Umbilical cord (tissue), 2 donors: ENCODE results near the gene MFSD2B. TPM values are rescaled to one million over a fixed set of nuclear protein-coding genes. Genes with fewer than 3 reads are reported as not detected.
"Not testable (repeated sequence)": the region's sequence is repeated elsewhere in the genome, so short reads cannot be mapped to it uniquely, and the experiment has no call there.

ENCODE experiments used
- DNase-seq: peaks from one replicate; pipeline ENCODE4 v3.0.0-alpha.2; 2015; ENCODE audit warnings: low spot score
- total RNA-seq: library from RNA; depleted of rRNA; stranded (reverse); fragments of >200 nt; gene quantifications from one replicate; pipeline ENCODE4 v1.2.3, GENCODE V29; 2014; ENCODE audit warnings: low replicate concordance; ENCODE audit not compliant: insufficient read depth

Gene MFSD2B
- 0.48 TPM for total RNA-seq

- no peak for DNase-seq
Observed at GRCh38 chr2:24009680-24010476, at the start of gene MFSD2B. Gene MFSD2B, plus strand, starts transcription at chr2:24010085. Its CDS starts 12 bp downstream, at chr2:24010097.

GRCh38 chr2:23967846-23968245 lies 42.0 kb upstream of the MFSD2B start:
- no peak for DNase-seq

GRCh38 chr2:23976883-23977282 lies 33.0 kb upstream of the MFSD2B start:
- DNase-seq: no peak

- DNase-seq: no peak
Observed at GRCh38 chr2:23988371-23988770, 21.5 kb upstream of the MFSD2B start.

- no peak for DNase-seq
Observed at GRCh38 chr2:23992931-23993330, 17.0 kb upstream of the MFSD2B start.

GRCh38 chr2:23993736-23994269 lies 16.1 kb upstream of the MFSD2B start:
- DNase-seq: no peak

- DNase-seq: no peak
Observed at GRCh38 chr2:23994567-23994966, 15.3 kb upstream of the MFSD2B start.

- DNase-seq: no peak
Observed at GRCh38 chr2:24007693-24008092, 2.2 kb upstream of the MFSD2B start.

GRCh38 chr2:24008672-24009366 lies 1.1 kb upstream of the MFSD2B start:
- no peak for DNase-seq

GRCh38 chr2:24009367-24009679 lies 562 bp upstream of the MFSD2B start:
- DNase-seq: no peak

GRCh38 chr2:24010477-24011249 lies 778 bp downstream of the MFSD2B start:
- DNase-seq: no peak

- no peak for DNase-seq
Observed at GRCh38 chr2:24011250-24012104, 1.6 kb downstream of the MFSD2B start.

GRCh38 chr2:24012521-24013188 lies 2.8 kb downstream of the MFSD2B start:
- no peak for DNase-seq

- not testable (repeated sequence) for DNase-seq
Observed at GRCh38 chr2:24014902-24015301, 5.0 kb downstream of the MFSD2B start.

GRCh38 chr2:24015562-24016375 lies 5.9 kb downstream of the MFSD2B start:
- DNase-seq: no peak

- DNase-seq: no peak
Observed at GRCh38 chr2:24016376-24016761, 6.5 kb downstream of the MFSD2B start.

- no peak for DNase-seq
Observed at GRCh38 chr2:24016853-24017703, 7.2 kb downstream of the MFSD2B start.

GRCh38 chr2:24017711-24018110 lies 7.8 kb downstream of the MFSD2B start:
- DNase-seq: no peak

- DNase-seq: no peak
Observed at GRCh38 chr2:24018241-24018640, 8.4 kb downstream of the MFSD2B start.
